H1 (cell line): ENCODE data around the gene TCF7L1.

Experiments used
- ASH2L ChIP-seq: fragments of 200-600, 300-600 bp; sonication (generic); IDR thresholded peaks from one replicate; pipeline ENCODE4 v1.7.1; 2017; ENCODE audit warnings: low read length
- ATF3 ChIP-seq: IDR thresholded peaks from 2 replicates; pipeline ENCODE4 v1.6.1; 2011; ENCODE audit warnings: low read depth, mild to moderate bottlenecking, low read length; ENCODE audit not compliant: insufficient read depth
- CEBPB ChIP-seq: IDR thresholded peaks from 2 replicates; pipeline ENCODE4 v1.6.1; 2012; ENCODE audit warnings: low read depth, low read length
- CTCF ChIP-seq, 3 experiments: IDR thresholded peaks; 1 replicate in 2 of 3; 2 replicates in 1 of 3; pipeline versions ENCODE4 v1.5.1 to v1.6.1; 2011; ENCODE audit warnings: low read length in 3 of 3, mild to moderate bottlenecking in 3 of 3, inconsistent platforms in 2 of 3, low read depth in 1 of 3, moderate library complexity in 1 of 3; ENCODE audit not compliant: insufficient read depth in 1 of 3; ENCODE audit errors: control extremely low read depth in 1 of 3
- EP300 ChIP-seq, 2 experiments: IDR thresholded peaks; 1 replicate in 1 of 2; 2 replicates in 1 of 2; pipeline ENCODE4 v1.6.1; 2011 to 2012; ENCODE audit warnings: low read depth in 2 of 2, low read length in 2 of 2, mild to moderate bottlenecking in 2 of 2, borderline replicate concordance in 1 of 2, inconsistent platforms in 1 of 2, moderate library complexity in 1 of 2
- EZH2 ChIP-seq: fragments of 200-600 bp; sonication (generic); IDR thresholded peaks from 2 replicates; pipeline ENCODE4 v1.7.1; 2012; ENCODE audit warnings: low read depth, mild to moderate bottlenecking, moderate library complexity, low read length, inconsistent platforms; ENCODE audit not compliant: severe bottlenecking
- POLR2AphosphoS5 ChIP-seq: IDR thresholded peaks from 2 replicates; pipeline ENCODE4 v1.6.1; 2011; ENCODE audit warnings: low read depth, low read length
- SIX5 ChIP-seq: IDR thresholded peaks from 2 replicates; pipeline ENCODE4 v1.6.1; 2011; ENCODE audit warnings: mild to moderate bottlenecking, low read depth, low read length
- SP1 ChIP-seq: IDR thresholded peaks from 2 replicates; pipeline ENCODE4 v1.6.1; 2011; ENCODE audit warnings: low read depth, low read length
- YY1 ChIP-seq: IDR thresholded peaks from 2 replicates; pipeline ENCODE4 v1.6.1; 2011; ENCODE audit warnings: low read depth, mild to moderate bottlenecking, low read length

- TF ChIP-seq YY1 (no peak), CTCF (IDR thresholded peaks at IDR 0.05; ENCODE audit: control extremely low read depth in 1 of 3, insufficient read depth in 1 of 3, low read depth in 1 of 3, low read length in 3 of 3) (no peak), EP300 (IDR thresholded peaks at IDR 0.05; ENCODE audit: borderline replicate concordance in 1 of 2, low read depth in 2 of 2, low read length in 2 of 2) (no peak), ATF3 (no peak), SP1 (no peak), CEBPB (no peak), ASH2L (no peak), EZH2 (no peak), SIX5 (no peak), POLR2AphosphoS5 (no peak)
Measured at GRCh38 chr2:85156153-85156552, 23.0 kb downstream of the TCF7L1 start.
